H9 (cell line): Measurements from ENCODE around the gene FEZF2. TPM values are rescaled to one million over a fixed set of nuclear protein-coding genes. Genes with fewer than 3 reads are reported as not detected.

Experiments
- DNase-seq: peaks from one replicate; pipeline ENCODE4 v3.0.0-alpha.2; 2017
- H2AFZ ChIP-seq: one replicate; pipeline ENCODE4 v1.6.1; 2013; ENCODE audit warnings: mild to moderate bottlenecking, low read length, control low read depth, moderate library complexity
- H2AK5ac ChIP-seq: 2 replicates; pipeline ENCODE4 v1.6.1; 2013; ENCODE audit warnings: low read length, control low read depth, mixed read lengths; ENCODE audit not compliant: insufficient read length
- H2BK120ac ChIP-seq: one replicate; pipeline ENCODE4 v1.6.1; 2013; ENCODE audit warnings: low read depth, mild to moderate bottlenecking, low read length, control low read depth, inconsistent platforms; ENCODE audit not compliant: poor library complexity, severe bottlenecking
- H2BK12ac ChIP-seq: 2 replicates; pipeline ENCODE4 v1.6.1; 2013; ENCODE audit warnings: low read length, control low read depth, mixed read lengths, low read depth; ENCODE audit not compliant: insufficient read length
- H2BK15ac ChIP-seq: 2 replicates; pipeline ENCODE4 v1.6.1; 2013; ENCODE audit warnings: low read depth, low read length, control low read depth
- H2BK20ac ChIP-seq: one replicate; pipeline ENCODE4 v1.6.1; 2013; ENCODE audit warnings: low read depth, mild to moderate bottlenecking, low read length, control low read depth, inconsistent platforms; ENCODE audit not compliant: poor library complexity, severe bottlenecking
- H2BK5ac ChIP-seq: 2 replicates; pipeline ENCODE4 v1.6.1; 2013; ENCODE audit warnings: low read length, control low read depth, mixed read lengths; ENCODE audit not compliant: insufficient read length
- H3K14ac ChIP-seq: 2 replicates; pipeline ENCODE4 v1.6.1; 2013; ENCODE audit warnings: low read length, control low read depth; ENCODE audit not compliant: insufficient read depth
- H3K18ac ChIP-seq: 2 replicates; pipeline ENCODE4 v1.6.1; 2013; ENCODE audit warnings: low read depth, mild to moderate bottlenecking, mixed read lengths, low read length, control low read depth; ENCODE audit not compliant: insufficient read length
- H3K23ac ChIP-seq: 2 replicates; pipeline ENCODE4 v1.6.1; 2013; ENCODE audit warnings: low read length, control low read depth, mixed read lengths, low read depth; ENCODE audit not compliant: insufficient read length
- H3K23me2 ChIP-seq: 2 replicates; pipeline ENCODE4 v1.6.1; 2013; ENCODE audit warnings: low read depth, mild to moderate bottlenecking, mixed read lengths, low read length, control low read depth; ENCODE audit not compliant: insufficient read length, poor library complexity, severe bottlenecking
- H3K27ac ChIP-seq: 2 replicates; pipeline ENCODE4 v1.5.1; 2013; ENCODE audit warnings: low read length, control low read depth, mixed read lengths, low read depth; ENCODE audit not compliant: insufficient read length
- H3K27me3 ChIP-seq: 2 replicates; pipeline ENCODE4 v1.6.1; 2013; ENCODE audit warnings: low read length, control low read depth, inconsistent platforms; ENCODE audit not compliant: insufficient read depth
- H3K4ac ChIP-seq: 2 replicates; pipeline ENCODE4 v1.6.1; 2013; ENCODE audit warnings: low read depth, mild to moderate bottlenecking, control low read depth, inconsistent platforms, low read length, moderate library complexity
- H3K4me1 ChIP-seq: 2 replicates; pipeline ENCODE4 v1.6.1; 2013; ENCODE audit warnings: low read length, control low read depth, inconsistent platforms; ENCODE audit not compliant: insufficient read depth
- H3K4me2 ChIP-seq: 2 replicates; pipeline ENCODE4 v1.6.1; 2013; ENCODE audit warnings: low read length, control low read depth, mixed read lengths; ENCODE audit not compliant: insufficient read length, insufficient read depth
- H3K56ac ChIP-seq: 2 replicates; pipeline ENCODE4 v1.6.1; 2013; ENCODE audit warnings: low read depth, mild to moderate bottlenecking, mixed read lengths, low read length, control low read depth; ENCODE audit not compliant: insufficient read length
- H3K79me1 ChIP-seq: 2 replicates; pipeline ENCODE4 v1.6.1; 2013; ENCODE audit warnings: low read depth, mild to moderate bottlenecking, moderate library complexity, low read length, control low read depth, inconsistent platforms; ENCODE audit not compliant: insufficient read depth, poor library complexity, severe bottlenecking
- H3K79me2 ChIP-seq: 2 replicates; pipeline ENCODE4 v1.6.1; 2013; ENCODE audit warnings: low read length, control low read depth, inconsistent platforms; ENCODE audit not compliant: insufficient read depth
- H3K9ac ChIP-seq: 2 replicates; pipeline ENCODE4 v1.6.1; 2013; ENCODE audit warnings: low read length, control low read depth, mixed read lengths; ENCODE audit not compliant: insufficient read length; ENCODE audit errors: extremely low read depth
- H3K9me3 ChIP-seq: one replicate; pipeline ENCODE4 v1.6.1; 2013; ENCODE audit warnings: low read depth, low read length, inconsistent platforms; ENCODE audit not compliant: control insufficient read depth
- H3T11ph ChIP-seq: one replicate; pipeline ENCODE4 v1.6.1; 2013; ENCODE audit warnings: mild to moderate bottlenecking, low read length, control low read depth, inconsistent platforms
- H4K20me1 ChIP-seq: one replicate; pipeline ENCODE4 v1.6.1; 2013; ENCODE audit not compliant: control insufficient read depth, insufficient read length, insufficient read depth
- H4K5ac ChIP-seq: 2 replicates; pipeline ENCODE4 v1.6.1; 2013; ENCODE audit warnings: low read depth, mild to moderate bottlenecking, mixed read lengths, low read length, control low read depth; ENCODE audit not compliant: insufficient read length
- H4K8ac ChIP-seq: replicated peaks from 2 replicates; pipeline ENCODE4 v1.6.1; 2013; ENCODE audit warnings: low read length, control low read depth, mixed read lengths, low read depth; ENCODE audit not compliant: insufficient read length
- H4K91ac ChIP-seq: 2 replicates; pipeline ENCODE4 v1.6.1; 2013; ENCODE audit warnings: low read depth, mild to moderate bottlenecking, moderate library complexity, mixed read lengths, low read length, control low read depth; ENCODE audit not compliant: insufficient read length
- H3K27ac Mint-ChIP-seq, 3 experiments: 2 replicates in 2 of 3; 3 replicates in 1 of 3; pipeline ENCODE4 v1.8.0; 2020 to 2021; ENCODE audit warnings: mixed read lengths in 3 of 3, mild to moderate bottlenecking in 1 of 3, moderate library complexity in 1 of 3
- H3K27me3 Mint-ChIP-seq: 2 replicates; pipeline ENCODE4 v1.8.0; 2021; ENCODE audit warnings: low read depth, mild to moderate bottlenecking, moderate library complexity, mixed read lengths
- H3K36me3 Mint-ChIP-seq, 3 experiments: 2 replicates in 2 of 3; 3 replicates in 1 of 3; pipeline ENCODE4 v1.8.0; 2020 to 2021; ENCODE audit warnings: low read depth in 3 of 3, mixed read lengths in 3 of 3; ENCODE audit not compliant: insufficient read depth in 1 of 3
- H3K4me1 Mint-ChIP-seq, 2 experiments: 2 replicates each; pipeline ENCODE4 v1.8.0; 2020; ENCODE audit warnings: mixed read lengths in 2 of 2
- H3K4me3 Mint-ChIP-seq, 2 experiments: 2 replicates in 1 of 2; 3 replicates in 1 of 2; pipeline ENCODE4 v1.8.0; 2020 to 2021; ENCODE audit warnings: mild to moderate bottlenecking in 2 of 2, mixed read lengths in 2 of 2, moderate library complexity in 1 of 2
- H3K9me3 Mint-ChIP-seq, 2 experiments: 2 replicates in 1 of 2; 3 replicates in 1 of 2; pipeline ENCODE4 v1.8.0; 2020; ENCODE audit warnings: mild to moderate bottlenecking in 2 of 2, mixed read lengths in 2 of 2, moderate library complexity in 1 of 2
- WGBS: extraction: QIAGEN DNeasy Blood & Tissue Kit; methylation state at CpG from one replicate; pipeline ENCODE4 v1.1.7; 2013; ENCODE audit warnings: missing lambda C conversion rate, low lambda C conversion rate, mixed read lengths; ENCODE audit not compliant: insufficient read length; ENCODE audit errors: extremely low coverage; 5-methylcytosine and 5-hydroxymethylcytosine counted together
- total RNA-seq: library from RNA; stranded (reverse); gene quantifications from 2 replicates; pipeline ENCODE4 v1.2.1, GENCODE V29; 2021
- TF ChIP-seq, protein P1 (sequence below): fragments of 200-600 bp; sonication (generic); conservative IDR thresholded peaks from 3 replicates; pipeline ENCODE4 v1.8.0; 2021; ENCODE audit warnings: antibody characterized with exemption, mild to moderate bottlenecking

FEZF2 gene
- total RNA-seq, 1 experiment from 2014 or later = 0.11 TPM

GRCh38 chr3:62371720-62372591 lies 1.4 kb downstream of the FEZF2 start:
- no peak overlapping the region for H3K27ac ChIP-seq
- WGBS = no CpG with 5 or more reads among the region's 66 CpGs
- no peak overlapping the region for H4K91ac ChIP-seq
- no peaks in the 10 kb centered on the region for H4K20me1 ChIP-seq
- peaks cover 10% of the 10 kb centered on the region for H3K23me2 ChIP-seq
- H2BK20ac ChIP-seq = no peak overlapping the region
- no peak overlapping the region for H3T11ph ChIP-seq
- Mint-ChIP-seq H3K9me3 (peaks cover 6 to 9% of the 10 kb centered on the region in 2 experiments; a peak in 4 of 5 replicates), H3K36me3 (no peaks in the 10 kb centered on the region; a peak in 2 of 7 replicates), H3K27me3 (peaks cover 100% of the 10 kb centered on the region), H3K4me3 (peak overlapping the region in 1 of 2 experiments; percentile 77; a peak in 4 of 5 replicates), H3K27ac (no peak overlapping the region), H3K4me1 (peaks cover 67 to 87% of the 10 kb centered on the region in 2 experiments)
- no peak overlapping the region for H2BK5ac ChIP-seq
- H3K27me3 ChIP-seq = peaks cover 96% of the 10 kb centered on the region
- no peak overlapping the region for H2AFZ ChIP-seq
- no peak overlapping the region for H2BK120ac ChIP-seq
- no peaks in the 10 kb centered on the region for H3K9me3 ChIP-seq
- no peak overlapping the region for H2BK12ac ChIP-seq
- H4K5ac ChIP-seq = no peak overlapping the region
- H3K9ac ChIP-seq = no peak overlapping the region
- no peak overlapping the region for H2BK15ac ChIP-seq
- no peak overlapping the region for H3K18ac ChIP-seq
- no peaks in the 10 kb centered on the region for H3K79me1 ChIP-seq
- H3K4me1 ChIP-seq = no peaks in the 10 kb centered on the region; the same call in 1 of the 2 replicates
- TF ChIP-seq, protein P1, sequence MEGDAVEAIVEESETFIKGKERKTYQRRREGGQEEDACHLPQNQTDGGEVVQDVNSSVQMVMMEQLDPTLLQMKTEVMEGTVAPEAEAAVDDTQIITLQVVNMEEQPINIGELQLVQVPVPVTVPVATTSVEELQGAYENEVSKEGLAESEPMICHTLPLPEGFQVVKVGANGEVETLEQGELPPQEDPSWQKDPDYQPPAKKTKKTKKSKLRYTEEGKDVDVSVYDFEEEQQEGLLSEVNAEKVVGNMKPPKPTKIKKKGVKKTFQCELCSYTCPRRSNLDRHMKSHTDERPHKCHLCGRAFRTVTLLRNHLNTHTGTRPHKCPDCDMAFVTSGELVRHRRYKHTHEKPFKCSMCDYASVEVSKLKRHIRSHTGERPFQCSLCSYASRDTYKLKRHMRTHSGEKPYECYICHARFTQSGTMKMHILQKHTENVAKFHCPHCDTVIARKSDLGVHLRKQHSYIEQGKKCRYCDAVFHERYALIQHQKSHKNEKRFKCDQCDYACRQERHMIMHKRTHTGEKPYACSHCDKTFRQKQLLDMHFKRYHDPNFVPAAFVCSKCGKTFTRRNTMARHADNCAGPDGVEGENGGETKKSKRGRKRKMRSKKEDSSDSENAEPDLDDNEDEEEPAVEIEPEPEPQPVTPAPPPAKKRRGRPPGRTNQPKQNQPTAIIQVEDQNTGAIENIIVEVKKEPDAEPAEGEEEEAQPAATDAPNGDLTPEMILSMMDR = no peak
- no peak overlapping the region for H3K56ac ChIP-seq
- no peak overlapping the region; the same call in 1 of the 2 replicates for H3K14ac ChIP-seq
- H3K4me2 ChIP-seq = peak overlapping the region; percentile 51
- H3K79me2 ChIP-seq = no peaks in the 10 kb centered on the region
- no peak overlapping the region for H3K23ac ChIP-seq
- no peak overlapping the region for H2AK5ac ChIP-seq
- H4K8ac ChIP-seq = no peak overlapping the region
- DNase-seq = peak; percentile 53
- H3K4ac ChIP-seq = no peak overlapping the region
